Suprapubic skin (tissue), 4 donors: ENCODE measurements around the gene GRIN3B. TPM values are rescaled to one million over a fixed set of nuclear protein-coding genes. Genes with fewer than 3 reads are reported as not detected.
"Not testable (repeated sequence)": the region's sequence is repeated elsewhere in the genome, so short reads cannot be mapped to it uniquely, and the experiment has no call there.

ENCODE experiments used
- DNase-seq, 2 donors: peaks; one replicate each; pipeline ENCODE4 v3.0.0-alpha.2; 2019; ENCODE audit warnings: low spot score in 2 of 2
- H3K27ac ChIP-seq: fragments of 200-600 bp; sonication (generic); one replicate; pipeline ENCODE4 v1.5.1; 2019
- H3K27me3 ChIP-seq: fragments of 200-600 bp; sonication (generic); one replicate; pipeline ENCODE4 v1.5.1; 2019
- H3K36me3 ChIP-seq: fragments of 200-600 bp; sonication (generic); one replicate; pipeline ENCODE4 v1.5.1; 2019
- H3K4me1 ChIP-seq: fragments of 200-600 bp; sonication (generic); one replicate; pipeline ENCODE4 v1.5.1; 2019
- H3K4me3 ChIP-seq: fragments of 200-600 bp; sonication (generic); one replicate; pipeline ENCODE4 v1.5.1; 2019; ENCODE audit warnings: mild to moderate bottlenecking
- H3K9me3 ChIP-seq: fragments of 200-600 bp; sonication (generic); one replicate; pipeline ENCODE4 v1.5.1; 2019
- CTCF ChIP-seq, 2 donors: fragments of 200-600 bp in 1 of 2; fragments of 450-650 bp in 1 of 2; sonication (generic) in 1 of 2; IDR thresholded peaks; one replicate each; pipeline ENCODE4 v1.5.1; 2016 to 2019; ENCODE audit warnings: antibody characterized with exemption in 2 of 2, mild to moderate bottlenecking in 1 of 2, moderate library complexity in 1 of 2
- EP300 ChIP-seq: sonication (generic); formaldehyde crosslinking; IDR thresholded peaks from one replicate; pipeline ENCODE4 v1.6.1; 2017; ENCODE audit warnings: antibody characterized with exemption
- POLR2A ChIP-seq, 2 donors: fragments of 450-650 bp; IDR thresholded peaks; one replicate each; pipeline ENCODE4 v1.6.1; 2017; ENCODE audit warnings: antibody characterized with exemption in 2 of 2, mild to moderate bottlenecking in 2 of 2, moderate library complexity in 2 of 2
- POLR2AphosphoS5 ChIP-seq, 3 donors: sonication (generic); formaldehyde crosslinking; IDR thresholded peaks; one replicate each; pipeline ENCODE4 v1.6.1; 2017; ENCODE audit warnings: antibody characterized with exemption in 3 of 3
- WGBS: methylation state at CpG from one replicate; pipeline ENCODE4 v1.1.5; 2018; 5-methylcytosine and 5-hydroxymethylcytosine counted together
- total RNA-seq, 4 donors: library from RNA; depleted of rRNA; stranded (reverse); fragments of >200 nt; gene quantifications; one replicate each; pipeline ENCODE4 v1.1.0, GENCODE V29; 2016

The GRIN3B gene
- total RNA-seq, 4 donors from 2014 or later, result 0.13 to 1.1 TPM; not detected in 2

DNA sequence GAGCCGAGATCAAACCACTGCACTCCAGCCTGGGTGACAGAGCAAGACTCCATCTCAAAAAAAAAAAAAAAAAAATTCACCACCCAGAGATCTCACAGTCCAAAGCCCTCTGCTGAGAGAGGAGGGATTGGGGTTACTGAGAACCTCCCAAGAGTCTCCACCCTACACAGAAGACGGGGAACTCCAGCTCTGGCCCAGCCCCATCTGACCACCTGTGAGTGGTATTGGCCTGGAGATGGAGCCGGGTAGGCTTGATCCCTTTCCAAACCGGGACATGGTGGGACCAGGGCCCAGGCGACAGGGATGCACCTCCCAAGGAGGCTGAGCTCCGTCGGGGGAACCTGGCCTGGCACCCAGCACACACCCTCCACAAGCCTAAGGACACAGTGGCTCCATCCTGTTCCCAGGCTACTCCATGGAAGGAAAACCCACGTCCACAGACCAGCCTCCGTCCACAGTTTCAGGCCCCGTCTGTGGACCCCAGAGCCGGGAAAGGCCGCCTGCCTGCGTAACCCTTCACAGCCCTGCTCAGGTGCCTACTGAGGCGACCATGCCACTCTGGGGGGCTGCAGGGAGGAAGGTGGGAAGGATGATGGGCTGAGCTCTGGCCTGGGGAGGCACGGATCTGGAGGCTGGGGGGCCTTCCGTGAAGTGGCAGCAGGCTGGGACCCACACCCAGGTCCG, 18.9 kb downstream of the GRIN3B start:
- DNase-seq, result no peak
- no peaks in the 10 kb centered on the region for H3K9me3 ChIP-seq
- peaks cover 5% of the 10 kb centered on the region for H3K36me3 ChIP-seq
- no peak for TF ChIP-seq POLR2A (IDR thresholded peaks at IDR 0.05)
- TF ChIP-seq EP300, result no peak
- no peak for TF ChIP-seq CTCF (IDR thresholded peaks at IDR 0.05)
- peak overlapping the region; percentile 81 for H3K4me3 ChIP-seq
- peaks cover 69% of the 10 kb centered on the region for H3K4me1 ChIP-seq
- H3K27me3 ChIP-seq, result no peaks in the 10 kb centered on the region
- no peak overlapping the region for H3K27ac ChIP-seq
- WGBS, result 19% methylated on average over 1 of the region's 17 CpGs

- no peak for DNase-seq
- TF ChIP-seq POLR2AphosphoS5 (IDR thresholded peaks at IDR 0.05) (no peak), POLR2A (IDR thresholded peaks at IDR 0.05) (no peak), CTCF (IDR thresholded peaks at IDR 0.05) (no peak), EP300 (no peak)
- Histone ChIP-seq H3K36me3 (no peaks in the 10 kb centered on the region), H3K9me3 (no peaks in the 10 kb centered on the region), H3K4me3 (peak overlapping the region; percentile 81), H3K27ac (no peak overlapping the region), H3K4me1 (peaks cover 68% of the 10 kb centered on the region), H3K27me3 (no peaks in the 10 kb centered on the region)
- WGBS, result no CpG with 5 or more reads among the region's 18 CpGs
These were observed 19.4 kb downstream of the GRIN3B start for GRCh38 chr19:1019616-1019961.

- H3K4me1 ChIP-seq, result peaks cover 61% of the 10 kb centered on the region
- WGBS, result 0% methylated on average over 41 of the region's 60 CpGs
- peak overlapping the region; percentile 90 for H3K27ac ChIP-seq
- no peaks in the 10 kb centered on the region for H3K27me3 ChIP-seq
- peak overlapping the region; percentile 81 for H3K4me3 ChIP-seq
- DNase-seq, result no peak
- H3K9me3 ChIP-seq, result no peaks in the 10 kb centered on the region
- no peaks in the 10 kb centered on the region for H3K36me3 ChIP-seq
- TF ChIP-seq POLR2A (IDR thresholded peaks at IDR 0.05), result no peak
- no peak for TF ChIP-seq EP300
- TF ChIP-seq CTCF (IDR thresholded peaks at IDR 0.05), result no peak
- no peak for TF ChIP-seq POLR2AphosphoS5 (IDR thresholded peaks at IDR 0.05)
These were observed 20.0 kb downstream of the GRIN3B start for GRCh38 chr19:1019980-1020867.

- whole genome bisulfite sequencing, result under 1% methylated on average over 41 of the region's 68 CpGs
These were observed 20.7 kb downstream of the GRIN3B start, which contains the start of gene TMEM259 for GRCh38 chr19:1020868-1021425. TSS of gene TMEM259 (minus strand) at chr19:1021123. CDS start at chr19:1020996, 127 bp downstream.

DNA sequence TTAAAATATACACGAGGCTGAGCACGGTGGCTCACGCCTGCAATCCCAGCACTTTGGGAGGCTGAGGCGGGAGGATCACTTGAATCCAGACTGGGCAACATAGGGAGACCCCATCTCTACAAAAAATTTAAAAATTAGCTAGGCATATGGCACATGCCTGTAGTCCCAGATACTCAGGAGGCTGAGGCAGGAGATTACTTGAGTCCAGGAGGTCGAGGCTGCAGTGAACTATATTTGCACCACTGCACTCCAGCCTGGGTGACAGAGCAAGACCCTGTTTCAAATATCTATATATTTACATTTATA, 23.6 kb downstream of the GRIN3B start:
- not testable (repeated sequence) for H3K27ac ChIP-seq, H3K27me3 ChIP-seq, DNase-seq, H3K36me3 ChIP-seq, H3K9me3 ChIP-seq, H3K4me3 ChIP-seq
- H3K4me1 ChIP-seq, result peaks cover 53% of the 10 kb centered on the region
- WGBS, result 83% methylated on average over 5 of the region's 5 CpGs

More at GRCh38 chr19:1020868-1021425, 20.7 kb downstream of the GRIN3B start, which contains the start of gene TMEM259:
- DNase-seq, result peak; percentile 98
- Histone ChIP-seq H3K36me3 (no peaks in the 10 kb centered on the region), H3K27me3 (no peaks in the 10 kb centered on the region), H3K27ac (peak within 1 kb of the TSS; percentile 90), H3K4me1 (peaks cover 55% of the 10 kb centered on the region), H3K9me3 (no peaks in the 10 kb centered on the region), H3K4me3 (peak within 1 kb of the TSS; percentile 81)
- TF ChIP-seq POLR2AphosphoS5 (IDR thresholded peaks at IDR 0.05), result peak in 1 of 3 donors; percentile 6
- TF ChIP-seq EP300, result no peak
- TF ChIP-seq POLR2A (IDR thresholded peaks at IDR 0.05), result peak in 1 of 2 donors; percentile 75

GRCh38 chr19:1025080-1025479, 24.9 kb downstream of the GRIN3B start:
- not testable (repeated sequence) for H3K4me3 ChIP-seq, H3K9me3 ChIP-seq, H3K27ac ChIP-seq, H3K36me3 ChIP-seq, DNase-seq, H3K27me3 ChIP-seq
- H3K4me1 ChIP-seq, result peaks cover 53% of the 10 kb centered on the region
- 81% methylated on average over 6 of the region's 6 CpGs for WGBS
